GM21825 (cell line): ENCODE results near the gene UNC5A.

ENCODE experiments used
- ATAC-seq: cut with Tn5 transposase; IDR thresholded peaks from one replicate; pipeline ENCODE4 v1.9.1; 2021; ENCODE audit warnings: mild to moderate bottlenecking, moderate library complexity; ENCODE audit not compliant: unreplicated experiment

Gene UNC5A

DNA sequence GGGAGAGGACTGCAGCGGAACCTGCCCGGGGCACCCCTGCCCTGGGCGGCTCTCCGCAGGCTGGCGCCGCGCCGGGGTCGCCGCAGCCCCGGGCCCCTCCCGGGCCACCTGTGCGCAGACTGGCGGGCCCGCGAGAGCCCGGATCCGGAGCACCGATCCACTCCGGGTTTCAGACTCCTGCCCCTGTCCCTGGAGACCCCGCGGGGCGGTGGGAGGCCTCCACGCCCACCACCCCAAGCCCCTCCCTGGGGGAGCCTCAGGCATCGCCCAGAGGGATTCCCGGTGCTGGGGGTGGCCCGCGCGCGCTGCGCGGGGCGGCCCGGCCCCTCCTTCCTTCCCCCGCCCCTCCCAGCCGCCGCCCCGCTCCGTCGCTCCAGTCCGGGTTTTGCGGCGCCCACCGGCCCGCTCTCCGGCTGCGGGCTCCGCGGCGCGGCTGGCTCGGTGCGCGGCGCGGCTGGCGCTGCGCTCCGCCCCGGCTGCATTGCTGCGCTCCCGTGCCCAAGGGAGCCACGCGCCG is at the start of gene UNC5A:
Gene UNC5A, plus strand, starts transcription at position 479 of the 517 bp plus-strand sequence. CDS start 192 bp downstream, outside the sequence.
- no peak for ATAC-seq

DNA sequence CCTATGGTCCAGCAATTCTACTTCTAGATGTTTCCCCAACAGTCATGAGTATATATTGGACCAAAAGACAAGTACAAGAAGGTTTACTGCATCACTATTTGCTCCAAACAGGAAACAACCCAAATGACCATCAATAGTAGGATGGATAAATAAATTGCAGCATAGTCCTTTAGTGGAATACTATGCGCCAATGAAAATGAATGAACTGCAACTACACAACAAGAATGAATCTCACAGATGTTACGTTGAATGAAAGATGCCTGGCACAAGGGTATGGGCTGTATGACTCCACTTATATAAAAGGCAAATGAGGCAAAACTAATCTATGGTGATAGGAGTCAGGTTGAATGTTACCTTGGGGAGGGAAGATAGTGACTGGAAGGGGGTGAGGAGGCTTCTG is 48.6 kb upstream of the UNC5A start:
- ATAC-seq, result no peak

DNA sequence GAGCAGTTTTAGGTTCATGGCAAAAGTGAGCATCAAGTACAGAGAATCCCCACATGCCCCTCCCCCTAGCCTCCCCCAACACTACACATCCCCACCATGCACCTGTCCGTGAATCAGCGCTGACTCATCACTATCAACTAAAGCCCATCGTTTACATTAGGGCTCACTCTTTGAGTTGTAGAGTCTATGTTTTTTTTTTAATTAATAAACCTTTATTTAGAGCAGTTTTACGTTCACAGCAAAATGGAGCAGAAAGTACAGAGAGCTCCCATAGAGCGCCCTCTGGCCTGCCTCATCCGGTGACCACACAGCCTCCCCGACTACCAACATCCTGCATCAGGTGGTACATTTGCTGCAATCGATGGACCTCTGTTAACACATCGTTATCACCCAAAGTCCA is 47.9 kb upstream of the UNC5A start:
- ATAC-seq, result no peak

DNA sequence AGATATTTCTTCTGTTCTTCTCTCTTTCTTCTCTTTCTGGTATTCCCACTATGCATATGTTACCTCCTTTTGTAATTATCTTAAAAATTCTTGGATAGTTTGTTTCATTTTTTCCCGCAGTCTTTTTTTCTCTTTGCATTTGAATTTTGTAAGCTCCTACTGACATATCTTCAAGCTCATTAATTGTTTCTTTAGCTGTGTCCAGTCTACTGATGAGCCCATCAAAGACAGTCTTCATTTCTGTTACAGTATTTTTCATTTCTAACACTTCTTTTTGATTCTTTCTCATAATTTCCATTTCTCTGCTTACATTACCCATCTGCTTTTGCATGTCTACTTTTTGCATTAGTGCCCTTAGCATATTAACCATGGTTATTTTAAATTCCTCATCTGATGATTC is 44.7 kb upstream of the UNC5A start:
- no peak for ATAC-seq

DNA sequence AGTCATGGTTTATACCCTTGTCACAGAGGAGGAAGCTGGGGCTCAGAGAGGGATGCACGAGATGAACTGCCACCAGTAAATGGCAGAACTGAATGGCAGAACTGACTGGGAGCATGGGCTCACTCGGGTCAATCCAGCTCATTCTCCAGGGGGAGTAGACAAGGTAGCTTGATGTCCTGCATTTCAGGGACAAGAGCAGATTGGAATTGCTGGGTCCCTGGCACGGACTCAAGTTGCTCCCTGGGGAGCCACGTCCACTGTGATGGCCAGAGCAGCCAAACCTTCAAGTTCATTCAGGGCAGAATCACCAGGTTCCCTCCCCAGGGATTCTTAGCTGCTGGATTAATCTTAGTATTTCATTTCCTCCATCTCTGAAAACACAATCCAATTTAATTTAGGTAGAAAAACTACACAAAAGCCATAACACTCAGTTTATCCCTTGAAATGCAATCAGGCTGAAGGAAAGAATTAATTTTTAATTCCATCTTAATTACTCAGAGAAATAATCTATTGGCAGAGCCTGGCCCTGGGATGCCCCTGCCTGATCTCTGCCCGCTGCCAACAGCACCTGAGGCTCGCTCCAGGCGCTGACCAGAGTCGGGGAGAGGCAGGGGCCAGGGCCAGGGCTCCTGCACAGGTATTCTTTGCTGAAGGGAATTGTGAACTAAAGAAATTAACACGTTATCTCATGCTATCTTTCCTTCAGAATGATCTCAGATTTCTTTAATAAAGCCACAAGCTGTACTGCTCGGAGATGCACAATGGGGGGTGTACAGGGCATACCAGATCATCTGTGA is 42.0 kb upstream of the UNC5A start:
- no peak for ATAC-seq

DNA sequence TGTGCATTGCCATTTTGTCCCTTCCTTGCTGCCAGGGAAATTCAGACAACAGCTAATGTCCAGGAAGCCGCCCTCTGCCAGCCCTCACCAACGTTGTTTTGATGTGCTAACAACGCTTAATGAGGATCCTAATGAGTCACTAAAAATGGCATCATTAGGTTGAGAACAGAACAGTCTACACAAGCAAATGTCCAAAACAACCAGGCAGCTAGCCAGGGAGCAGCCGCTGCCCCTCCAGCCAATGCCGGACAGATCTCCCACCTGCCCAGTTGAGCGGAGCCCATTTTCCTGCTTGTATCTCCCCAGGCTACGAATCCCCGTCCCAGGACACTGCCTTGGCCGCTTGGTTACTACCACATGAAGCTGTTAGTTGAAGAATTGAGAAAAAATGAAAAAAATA is 40.4 kb upstream of the UNC5A start:
- ATAC-seq, result no peak

DNA sequence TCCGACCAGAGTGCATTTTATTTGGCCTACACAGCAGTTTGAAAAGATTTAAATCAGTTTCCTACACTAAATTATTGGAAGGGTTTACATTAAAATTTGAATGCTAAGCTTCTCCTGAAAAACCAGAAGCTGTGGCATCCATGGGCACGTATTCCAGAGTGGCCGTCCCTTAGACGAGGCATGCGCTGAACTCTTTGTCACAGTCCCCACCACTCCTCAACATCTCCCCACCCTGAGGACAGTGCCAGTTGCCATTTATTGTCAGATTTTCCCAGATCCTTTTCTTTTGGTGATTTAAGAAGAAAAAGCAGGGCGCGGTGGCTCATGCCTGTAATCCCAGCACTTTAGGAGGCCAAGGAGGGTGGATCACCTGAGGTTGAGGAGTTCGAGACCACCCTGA is 39.9 kb upstream of the UNC5A start:
- ATAC-seq, result no peak

DNA sequence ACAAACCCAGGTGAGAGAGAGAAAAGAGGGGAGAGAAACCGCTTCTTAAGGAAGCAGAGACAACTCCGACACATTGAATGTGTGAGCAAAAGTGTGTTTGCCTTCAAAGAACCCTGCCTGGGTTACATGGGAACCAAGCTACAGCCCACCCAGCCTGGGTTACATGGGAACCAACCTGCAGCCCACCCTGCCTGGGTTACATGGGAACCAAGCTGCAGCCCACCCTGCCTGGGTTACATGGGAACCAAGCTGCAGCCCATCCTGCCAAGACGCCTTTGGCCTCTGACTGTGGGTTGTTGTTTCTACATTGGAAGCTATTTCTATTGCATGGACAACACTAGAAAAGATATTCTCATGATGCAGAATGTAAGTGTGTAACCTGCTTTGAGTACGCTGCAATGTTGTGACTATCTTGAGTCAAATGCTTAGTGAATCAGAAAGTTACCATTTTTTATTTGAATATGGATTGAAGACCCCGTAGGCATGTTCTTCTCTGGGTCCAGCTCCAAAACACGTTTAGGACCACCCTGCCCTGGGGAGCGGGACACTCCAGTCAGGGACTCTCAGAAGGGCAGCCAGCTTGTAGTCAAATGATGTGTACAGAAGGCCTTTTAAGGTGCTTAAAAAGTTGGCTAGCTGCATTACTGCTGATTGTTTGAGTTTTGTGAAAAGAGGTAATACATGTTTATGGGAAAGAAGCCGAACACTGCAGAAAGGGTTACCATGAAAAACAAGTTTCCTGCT is 39.1 kb upstream of the UNC5A start:
- no peak for ATAC-seq

DNA sequence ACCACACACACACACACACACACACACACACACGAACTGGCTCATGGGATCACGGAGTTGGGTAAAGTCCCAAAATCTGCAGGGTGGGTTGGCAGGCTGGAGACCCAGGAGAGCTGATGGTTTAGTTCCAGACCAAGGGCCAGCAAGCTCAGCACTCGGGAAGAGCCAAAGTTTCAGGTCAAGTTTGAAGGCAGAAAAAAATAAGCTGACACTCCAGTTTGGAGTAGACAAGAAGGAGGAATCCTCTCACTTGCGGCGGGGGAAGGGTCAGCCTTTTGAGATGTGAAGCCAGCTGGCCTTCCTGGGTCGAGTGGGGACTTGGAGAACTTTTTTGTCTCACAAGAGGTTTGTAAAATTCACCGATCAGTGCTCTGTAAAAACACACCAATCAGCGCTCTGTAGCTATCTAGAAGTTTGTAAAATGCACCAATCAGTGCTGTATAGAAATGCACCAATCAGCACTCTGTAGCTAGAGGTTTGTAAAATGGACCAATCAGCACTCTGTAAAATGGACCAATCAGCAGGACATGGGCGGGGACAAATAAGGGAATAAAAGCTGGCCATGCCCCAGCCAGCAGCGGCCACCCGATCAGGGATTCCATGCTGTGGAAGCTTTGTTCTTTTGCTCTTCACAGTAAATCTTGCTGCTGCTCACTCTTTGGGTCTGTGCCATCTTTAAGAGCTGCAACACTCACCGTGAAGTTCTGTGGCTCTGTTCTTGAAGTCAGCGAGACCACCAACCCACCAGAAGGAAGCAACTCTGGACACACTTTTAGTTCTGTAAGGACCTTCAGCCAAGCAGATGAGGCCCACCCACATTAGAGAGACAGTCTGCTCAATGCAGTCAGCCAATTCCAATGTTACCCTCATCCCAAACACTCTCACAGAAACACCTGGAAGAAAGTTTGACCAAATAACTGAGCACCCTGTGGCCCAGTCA is 37.8 kb upstream of the UNC5A start:
- ATAC-seq, result no peak

DNA sequence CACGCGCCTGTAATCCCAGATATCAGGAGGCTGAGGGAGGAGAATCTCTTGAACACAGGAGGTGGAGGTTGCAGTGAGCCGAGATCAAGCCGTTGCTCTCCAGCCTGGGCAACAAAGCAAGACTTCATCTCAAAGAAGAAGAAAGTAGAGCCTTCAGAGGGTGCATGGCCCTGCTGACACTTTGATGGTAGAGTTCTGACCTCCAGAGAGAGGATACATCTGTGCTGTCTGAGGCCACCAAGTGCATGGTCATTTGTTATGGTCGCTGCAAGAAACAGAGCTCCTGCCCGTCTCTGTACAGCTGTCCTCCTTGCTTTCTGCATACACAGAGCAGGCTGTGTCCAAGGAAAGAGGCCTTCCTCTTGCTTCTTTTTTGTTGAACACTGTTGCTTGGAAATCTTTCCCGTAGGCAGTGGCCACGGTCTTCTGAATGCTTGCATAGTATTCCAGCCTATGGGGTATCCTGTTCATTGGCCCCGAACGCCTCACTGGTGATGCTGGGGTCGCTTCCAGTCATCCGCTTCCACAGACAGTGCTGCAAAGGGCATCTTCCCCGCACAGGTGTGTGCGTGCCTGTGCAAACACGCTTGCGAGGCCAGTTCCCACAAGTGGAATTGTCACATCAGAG is 36.8 kb upstream of the UNC5A start:
- ATAC-seq, result no peak

DNA sequence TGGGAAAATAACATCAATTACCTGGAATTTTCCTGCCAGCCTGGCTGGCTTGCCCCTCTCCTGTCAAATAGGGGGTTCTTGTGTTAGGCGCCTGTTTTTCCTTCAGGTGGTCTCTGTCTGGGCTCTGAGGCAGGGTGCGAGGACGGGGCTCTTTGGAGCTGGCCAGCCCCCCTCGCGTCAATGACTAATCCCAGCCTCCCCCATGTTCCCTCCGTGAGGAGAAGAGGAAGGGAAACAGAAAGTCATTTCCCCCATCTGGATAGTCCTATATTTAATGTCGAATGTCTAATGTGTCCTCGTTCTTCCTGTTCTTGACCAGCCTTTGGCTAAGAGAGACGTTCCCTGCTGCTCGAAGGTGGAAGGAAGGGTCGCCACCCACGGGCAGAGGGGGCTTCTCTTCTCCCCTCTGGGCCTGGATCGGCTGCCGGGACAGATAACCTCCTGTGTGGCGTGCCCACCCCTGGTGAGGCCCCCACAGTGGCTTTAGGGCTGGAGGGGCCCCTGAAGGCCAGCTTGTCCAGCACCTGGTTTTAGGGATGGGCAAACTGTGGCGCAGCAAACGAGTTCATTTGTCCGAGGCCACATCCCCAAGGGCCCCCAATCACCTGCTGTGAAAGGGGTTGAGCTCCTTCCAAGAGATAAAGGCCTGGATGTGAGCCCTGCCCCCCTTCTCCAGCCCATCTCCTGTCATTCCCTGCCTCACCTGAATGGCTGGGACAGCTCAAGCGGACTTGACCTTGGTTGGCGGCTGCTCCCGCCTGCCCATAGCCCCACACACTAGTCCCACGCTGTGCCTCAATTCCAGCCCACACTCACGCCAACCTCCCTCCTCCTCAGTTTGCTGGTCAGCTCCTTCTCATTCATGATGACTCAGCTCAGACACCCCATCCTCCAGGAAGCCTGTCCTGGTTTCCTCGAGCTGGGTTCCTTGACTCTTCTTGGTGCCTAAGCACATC is 35.9 kb upstream of the UNC5A start:
- no peak for ATAC-seq

DNA sequence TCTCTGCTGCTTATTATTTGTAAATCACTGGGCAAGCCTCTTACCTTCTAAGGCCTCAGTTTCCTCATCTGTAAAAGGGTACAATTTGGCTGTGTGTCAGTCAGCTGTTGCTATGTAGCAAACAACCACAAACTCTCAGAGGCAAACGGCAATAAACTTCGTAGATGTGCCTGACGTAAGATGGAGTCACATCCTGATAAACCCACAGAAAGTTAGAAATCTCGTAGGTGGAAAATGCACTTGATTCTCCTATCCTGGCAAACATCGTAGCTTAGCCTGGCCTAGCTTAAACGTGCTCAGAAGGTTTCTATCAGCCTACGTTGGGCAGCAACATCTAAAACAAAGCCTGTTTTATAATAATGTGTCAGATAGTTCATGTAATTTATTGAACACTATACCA is 35.0 kb upstream of the UNC5A start:
- ATAC-seq, result no peak

DNA sequence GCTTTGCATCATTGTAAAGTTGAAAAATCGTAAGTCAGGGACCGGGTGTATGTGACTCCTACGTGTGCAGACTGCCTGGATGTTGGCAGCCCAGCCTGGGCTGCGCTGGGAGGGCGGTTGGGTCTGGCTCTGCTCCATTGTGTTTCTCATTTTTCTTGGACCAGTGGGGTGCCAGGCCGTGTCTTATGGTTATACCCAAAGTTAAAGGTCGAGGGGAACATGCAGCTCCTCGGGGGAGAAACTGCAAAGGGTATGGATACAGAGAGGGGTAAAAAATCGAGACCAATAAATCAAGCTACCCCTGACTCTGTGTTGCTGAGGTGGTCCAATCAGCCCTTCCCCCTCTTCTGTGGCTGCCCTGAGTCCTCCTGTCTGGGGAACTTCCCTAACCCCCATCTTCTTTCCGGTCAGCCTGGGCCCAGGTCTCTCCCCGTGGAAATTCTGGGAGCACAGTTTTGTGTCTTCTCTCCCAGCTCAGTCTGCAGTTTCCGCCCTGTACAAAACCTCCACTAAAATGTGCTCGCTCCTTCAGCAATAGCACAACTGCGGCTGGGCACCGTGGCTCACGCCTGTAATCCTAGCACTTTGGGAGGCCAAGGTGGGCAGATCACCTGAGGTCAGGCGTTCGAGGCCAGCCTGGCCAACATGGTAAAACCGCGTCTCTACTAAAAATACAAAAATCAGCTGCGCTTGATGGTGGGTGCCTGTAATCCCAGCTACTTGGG is 34.1 kb upstream of the UNC5A start:
- no peak for ATAC-seq

DNA sequence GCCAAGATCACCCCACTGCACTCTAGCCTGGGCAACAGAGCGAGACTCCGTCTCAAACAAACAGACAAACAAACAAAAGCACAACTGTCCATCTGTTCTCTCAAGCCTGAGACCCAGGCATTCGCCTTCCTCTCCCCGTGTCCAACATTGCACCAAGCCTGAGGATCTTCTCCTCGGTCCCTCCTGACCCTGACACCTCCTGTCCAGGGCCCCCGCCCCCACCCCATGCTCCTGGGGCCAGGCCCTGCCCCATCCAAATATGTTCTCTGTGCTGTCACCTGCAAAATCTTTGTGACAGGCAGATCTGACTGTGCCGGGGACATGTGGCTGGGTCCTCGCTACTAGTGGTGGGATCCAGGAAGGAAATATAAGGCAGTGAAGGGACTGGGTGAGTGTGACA is 33.4 kb upstream of the UNC5A start:
- no peak for ATAC-seq

DNA sequence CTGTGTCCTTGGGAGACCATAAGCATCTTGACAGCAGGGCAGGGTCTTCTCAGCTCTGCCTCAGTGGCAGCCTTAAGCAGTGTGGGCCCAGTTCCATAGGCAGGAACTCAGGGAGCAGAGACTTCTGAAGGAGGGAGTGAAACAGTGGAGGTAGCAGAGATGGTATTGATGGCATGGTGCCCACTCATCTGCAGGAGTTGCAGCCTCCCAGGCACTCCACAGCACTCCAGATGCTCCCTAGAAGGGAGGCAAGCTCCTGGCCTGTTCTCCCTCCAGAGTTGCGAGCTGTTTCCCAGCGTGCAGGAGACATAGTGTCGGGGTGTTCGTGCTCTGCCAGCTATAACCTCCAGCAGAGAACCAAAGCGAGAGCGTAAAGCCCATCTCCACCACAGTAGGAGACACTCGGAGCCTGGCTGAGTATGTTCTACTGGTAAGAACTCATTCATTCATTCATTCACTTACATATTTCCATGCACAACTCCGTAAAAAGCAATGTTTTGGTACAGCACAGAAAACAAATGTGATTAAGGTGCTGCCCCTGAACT is 31.4 kb upstream of the UNC5A start:
- no peak for ATAC-seq

DNA sequence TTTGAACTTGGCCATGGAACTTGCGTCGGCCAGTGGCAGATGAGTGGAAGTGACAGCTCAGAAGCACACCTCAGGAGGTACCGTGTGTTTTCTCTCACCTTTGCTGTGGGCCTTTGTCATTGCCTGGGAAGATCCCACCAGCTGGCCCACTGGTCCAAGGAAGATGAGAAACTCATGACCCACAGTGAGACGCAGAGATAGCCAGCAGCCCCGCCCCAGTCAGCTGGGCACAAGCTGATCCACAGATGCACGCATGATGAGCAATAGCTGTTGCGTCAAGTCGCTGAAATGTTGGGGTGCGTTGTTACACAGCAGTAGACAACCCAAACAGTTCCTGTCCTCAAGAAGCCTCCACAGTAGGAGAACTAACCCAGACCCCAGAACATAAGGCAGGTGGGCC is 30.8 kb upstream of the UNC5A start:
- no peak for ATAC-seq

DNA sequence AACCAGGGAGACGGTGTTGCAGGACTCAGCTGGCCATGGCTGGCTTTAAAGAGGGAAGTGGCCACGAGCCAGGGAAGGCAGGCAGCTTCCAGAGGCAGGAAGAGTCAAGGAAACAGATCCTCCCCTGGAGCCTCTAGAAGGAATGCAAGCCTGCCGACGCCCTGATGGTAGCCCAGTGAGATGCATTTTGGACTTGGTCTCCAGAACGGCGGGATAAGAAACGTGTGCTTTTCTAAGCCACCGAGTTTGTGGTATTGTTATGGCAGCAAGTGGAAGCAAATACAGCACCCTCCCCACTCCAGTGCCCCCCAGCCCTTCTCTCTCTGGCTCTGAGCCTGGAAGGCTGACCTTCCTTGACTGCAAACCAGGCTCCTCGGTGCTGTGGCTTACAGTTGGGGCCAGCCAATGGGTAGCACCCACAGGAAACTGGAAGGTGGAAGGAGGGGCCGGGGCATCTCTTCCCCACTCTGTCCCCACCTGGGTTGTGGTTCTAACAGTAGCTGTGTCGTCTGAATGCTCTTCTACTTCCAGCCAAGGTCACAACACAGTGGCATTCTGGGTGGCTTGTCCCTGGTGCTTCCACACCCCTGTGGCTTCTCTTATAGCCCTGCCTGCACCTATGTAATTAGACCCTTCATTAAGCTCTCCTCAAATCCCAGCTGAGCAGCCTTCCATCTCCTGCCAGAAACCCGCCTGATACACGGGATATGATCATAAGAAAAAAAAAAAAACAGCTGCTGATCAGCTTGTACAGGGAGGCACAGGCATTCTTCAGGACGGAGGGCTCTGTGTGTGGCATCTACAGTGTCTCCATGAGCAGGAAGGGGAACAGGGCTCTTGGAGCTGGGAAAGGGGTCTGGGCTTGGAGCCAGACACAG is 29.9 kb upstream of the UNC5A start:
- no peak for ATAC-seq

DNA sequence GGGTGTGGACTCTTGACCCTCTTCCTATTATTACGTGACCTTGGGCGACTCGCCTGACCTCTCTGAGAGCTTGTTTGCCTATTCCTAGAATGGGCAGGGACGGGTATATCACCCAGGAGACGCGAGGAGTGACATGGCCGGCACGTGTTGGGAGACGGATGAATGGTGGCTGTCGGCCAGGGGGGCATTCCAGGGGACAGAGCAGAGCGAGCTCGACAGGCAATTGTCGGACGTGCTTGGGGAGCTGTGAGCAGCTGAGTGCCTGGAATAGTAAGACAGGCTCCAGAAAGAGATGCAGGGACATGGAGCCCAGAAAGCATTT is 29.3 kb upstream of the UNC5A start:
- ATAC-seq, result no peak
